H9 (cell line): ENCODE results near the gene TRIP6. TPM values are rescaled to one million over a fixed set of nuclear protein-coding genes. Genes with fewer than 3 reads are reported as not detected.

Experiments
- DNase-seq: peaks from one replicate; pipeline ENCODE4 v3.0.0-alpha.2; 2017
- H2AFZ ChIP-seq: one replicate; pipeline ENCODE4 v1.6.1; 2013; ENCODE audit warnings: mild to moderate bottlenecking, low read length, control low read depth, moderate library complexity
- H2AK5ac ChIP-seq: 2 replicates; pipeline ENCODE4 v1.6.1; 2013; ENCODE audit warnings: low read length, control low read depth, mixed read lengths; ENCODE audit not compliant: insufficient read length
- H2BK120ac ChIP-seq: one replicate; pipeline ENCODE4 v1.6.1; 2013; ENCODE audit warnings: low read depth, mild to moderate bottlenecking, low read length, control low read depth, inconsistent platforms; ENCODE audit not compliant: poor library complexity, severe bottlenecking
- H2BK12ac ChIP-seq: 2 replicates; pipeline ENCODE4 v1.6.1; 2013; ENCODE audit warnings: low read length, control low read depth, mixed read lengths, low read depth; ENCODE audit not compliant: insufficient read length
- H2BK15ac ChIP-seq: 2 replicates; pipeline ENCODE4 v1.6.1; 2013; ENCODE audit warnings: low read depth, low read length, control low read depth
- H2BK20ac ChIP-seq: one replicate; pipeline ENCODE4 v1.6.1; 2013; ENCODE audit warnings: low read depth, mild to moderate bottlenecking, low read length, control low read depth, inconsistent platforms; ENCODE audit not compliant: poor library complexity, severe bottlenecking
- H2BK5ac ChIP-seq: 2 replicates; pipeline ENCODE4 v1.6.1; 2013; ENCODE audit warnings: low read length, control low read depth, mixed read lengths; ENCODE audit not compliant: insufficient read length
- H3K14ac ChIP-seq: 2 replicates; pipeline ENCODE4 v1.6.1; 2013; ENCODE audit warnings: low read length, control low read depth; ENCODE audit not compliant: insufficient read depth
- H3K18ac ChIP-seq: 2 replicates; pipeline ENCODE4 v1.6.1; 2013; ENCODE audit warnings: low read depth, mild to moderate bottlenecking, mixed read lengths, low read length, control low read depth; ENCODE audit not compliant: insufficient read length
- H3K23ac ChIP-seq: 2 replicates; pipeline ENCODE4 v1.6.1; 2013; ENCODE audit warnings: low read length, control low read depth, mixed read lengths, low read depth; ENCODE audit not compliant: insufficient read length
- H3K23me2 ChIP-seq: 2 replicates; pipeline ENCODE4 v1.6.1; 2013; ENCODE audit warnings: low read depth, mild to moderate bottlenecking, mixed read lengths, low read length, control low read depth; ENCODE audit not compliant: insufficient read length, poor library complexity, severe bottlenecking
- H3K27ac ChIP-seq: 2 replicates; pipeline ENCODE4 v1.5.1; 2013; ENCODE audit warnings: low read length, control low read depth, mixed read lengths, low read depth; ENCODE audit not compliant: insufficient read length
- H3K27me3 ChIP-seq: 2 replicates; pipeline ENCODE4 v1.6.1; 2013; ENCODE audit warnings: low read length, control low read depth, inconsistent platforms; ENCODE audit not compliant: insufficient read depth
- H3K4ac ChIP-seq: 2 replicates; pipeline ENCODE4 v1.6.1; 2013; ENCODE audit warnings: low read depth, mild to moderate bottlenecking, control low read depth, inconsistent platforms, low read length, moderate library complexity
- H3K4me1 ChIP-seq: 2 replicates; pipeline ENCODE4 v1.6.1; 2013; ENCODE audit warnings: low read length, control low read depth, inconsistent platforms; ENCODE audit not compliant: insufficient read depth
- H3K4me2 ChIP-seq: 2 replicates; pipeline ENCODE4 v1.6.1; 2013; ENCODE audit warnings: low read length, control low read depth, mixed read lengths; ENCODE audit not compliant: insufficient read length, insufficient read depth
- H3K56ac ChIP-seq: 2 replicates; pipeline ENCODE4 v1.6.1; 2013; ENCODE audit warnings: low read depth, mild to moderate bottlenecking, mixed read lengths, low read length, control low read depth; ENCODE audit not compliant: insufficient read length
- H3K79me1 ChIP-seq: 2 replicates; pipeline ENCODE4 v1.6.1; 2013; ENCODE audit warnings: low read depth, mild to moderate bottlenecking, moderate library complexity, low read length, control low read depth, inconsistent platforms; ENCODE audit not compliant: insufficient read depth, poor library complexity, severe bottlenecking
- H3K79me2 ChIP-seq: 2 replicates; pipeline ENCODE4 v1.6.1; 2013; ENCODE audit warnings: low read length, control low read depth, inconsistent platforms; ENCODE audit not compliant: insufficient read depth
- H3K9ac ChIP-seq: 2 replicates; pipeline ENCODE4 v1.6.1; 2013; ENCODE audit warnings: low read length, control low read depth, mixed read lengths; ENCODE audit not compliant: insufficient read length; ENCODE audit errors: extremely low read depth
- H3K9me3 ChIP-seq: one replicate; pipeline ENCODE4 v1.6.1; 2013; ENCODE audit warnings: low read depth, low read length, inconsistent platforms; ENCODE audit not compliant: control insufficient read depth
- H3T11ph ChIP-seq: one replicate; pipeline ENCODE4 v1.6.1; 2013; ENCODE audit warnings: mild to moderate bottlenecking, low read length, control low read depth, inconsistent platforms
- H4K20me1 ChIP-seq: one replicate; pipeline ENCODE4 v1.6.1; 2013; ENCODE audit not compliant: control insufficient read depth, insufficient read length, insufficient read depth
- H4K5ac ChIP-seq: 2 replicates; pipeline ENCODE4 v1.6.1; 2013; ENCODE audit warnings: low read depth, mild to moderate bottlenecking, mixed read lengths, low read length, control low read depth; ENCODE audit not compliant: insufficient read length
- H4K8ac ChIP-seq: replicated peaks from 2 replicates; pipeline ENCODE4 v1.6.1; 2013; ENCODE audit warnings: low read length, control low read depth, mixed read lengths, low read depth; ENCODE audit not compliant: insufficient read length
- H4K91ac ChIP-seq: 2 replicates; pipeline ENCODE4 v1.6.1; 2013; ENCODE audit warnings: low read depth, mild to moderate bottlenecking, moderate library complexity, mixed read lengths, low read length, control low read depth; ENCODE audit not compliant: insufficient read length
- H3K27ac Mint-ChIP-seq, 3 experiments: 2 replicates in 2 of 3; 3 replicates in 1 of 3; pipeline ENCODE4 v1.8.0; 2020 to 2021; ENCODE audit warnings: mixed read lengths in 3 of 3, mild to moderate bottlenecking in 1 of 3, moderate library complexity in 1 of 3
- H3K27me3 Mint-ChIP-seq: 2 replicates; pipeline ENCODE4 v1.8.0; 2021; ENCODE audit warnings: low read depth, mild to moderate bottlenecking, moderate library complexity, mixed read lengths
- H3K36me3 Mint-ChIP-seq, 3 experiments: 2 replicates in 2 of 3; 3 replicates in 1 of 3; pipeline ENCODE4 v1.8.0; 2020 to 2021; ENCODE audit warnings: low read depth in 3 of 3, mixed read lengths in 3 of 3; ENCODE audit not compliant: insufficient read depth in 1 of 3
- H3K4me1 Mint-ChIP-seq, 2 experiments: 2 replicates each; pipeline ENCODE4 v1.8.0; 2020; ENCODE audit warnings: mixed read lengths in 2 of 2
- H3K4me3 Mint-ChIP-seq, 2 experiments: 2 replicates in 1 of 2; 3 replicates in 1 of 2; pipeline ENCODE4 v1.8.0; 2020 to 2021; ENCODE audit warnings: mild to moderate bottlenecking in 2 of 2, mixed read lengths in 2 of 2, moderate library complexity in 1 of 2
- H3K9me3 Mint-ChIP-seq, 2 experiments: 2 replicates in 1 of 2; 3 replicates in 1 of 2; pipeline ENCODE4 v1.8.0; 2020; ENCODE audit warnings: mild to moderate bottlenecking in 2 of 2, mixed read lengths in 2 of 2, moderate library complexity in 1 of 2
- WGBS: extraction: QIAGEN DNeasy Blood & Tissue Kit; methylation state at CpG from one replicate; pipeline ENCODE4 v1.1.7; 2013; ENCODE audit warnings: missing lambda C conversion rate, low lambda C conversion rate, mixed read lengths; ENCODE audit not compliant: insufficient read length; ENCODE audit errors: extremely low coverage; 5-methylcytosine and 5-hydroxymethylcytosine counted together
- total RNA-seq: library from RNA; stranded (reverse); gene quantifications from 2 replicates; pipeline ENCODE4 v1.2.1, GENCODE V29; 2021
- TF ChIP-seq, protein P1 (sequence below): fragments of 200-600 bp; sonication (generic); conservative IDR thresholded peaks from 3 replicates; pipeline ENCODE4 v1.8.0; 2021; ENCODE audit warnings: antibody characterized with exemption, mild to moderate bottlenecking

Gene TRIP6
- total RNA-seq, 1 experiment from 2014 or later, result 122 TPM

DNA sequence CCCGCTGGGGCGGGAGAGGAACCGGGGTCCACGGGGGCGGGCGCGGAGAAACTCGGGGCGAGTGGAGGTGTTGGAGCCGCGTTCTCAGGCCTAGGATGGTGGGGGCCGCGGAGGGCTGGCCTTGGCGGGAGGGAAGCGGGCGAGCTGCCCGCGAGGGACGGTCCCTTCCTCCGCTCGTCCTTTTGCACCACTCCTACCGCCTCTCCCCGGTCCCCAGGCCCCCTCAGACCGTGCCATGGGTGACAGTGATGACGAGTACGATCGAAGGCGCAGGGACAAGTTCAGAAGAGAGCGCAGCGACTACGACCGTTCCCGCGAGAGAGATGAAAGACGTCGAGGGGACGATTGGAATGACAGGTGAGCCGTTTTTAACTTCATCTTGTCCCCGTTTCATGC, 8.2 kb downstream of the TRIP6 start:
- no peaks in the 10 kb centered on the region; the same call in 1 of the 2 replicates for H3K4me1 ChIP-seq
- H3K56ac ChIP-seq, result no peak overlapping the region
- peak overlapping the region; percentile 99 to 100 (median 99); a peak in 5 of 7 replicates for H3K27ac Mint-ChIP-seq

More for the DNA sequence above, 8.2 kb downstream of the TRIP6 start:
- Histone ChIP-seq H2BK12ac (no peak overlapping the region), H4K91ac (no peak overlapping the region), H3K14ac (peak overlapping the region; percentile 89), H2BK120ac (no peak overlapping the region), H2AFZ (no peak overlapping the region), H3K79me1 (no peaks in the 10 kb centered on the region), H3K4me2 (peak overlapping the region; percentile 78), H3K9ac (peak overlapping the region; percentile 86), H3K9me3 (no peaks in the 10 kb centered on the region), H3K4ac (no peak overlapping the region; the same call in 1 of the 2 replicates), H3K27ac (no peak overlapping the region), H3K27me3 (no peaks in the 10 kb centered on the region), H2BK20ac (no peak overlapping the region), H2AK5ac (no peak overlapping the region), H2BK15ac (no peak overlapping the region), H3K23me2 (peaks cover 5% of the 10 kb centered on the region), H3T11ph (no peak overlapping the region), H3K79me2 (peaks cover 37% of the 10 kb centered on the region; the same call in 1 of the 2 replicates), H3K18ac (peak overlapping the region; percentile 73), H4K20me1 (no peaks in the 10 kb centered on the region), H4K5ac (no peak overlapping the region), H4K8ac (no peak overlapping the region), H2BK5ac (no peak overlapping the region), H3K23ac (no peak overlapping the region)
- Mint-ChIP-seq H3K4me1 (peaks cover 28% of the 10 kb centered on the region in 2 experiments), H3K4me3 (peak overlapping the region; percentile 99), H3K36me3 (peaks cover 59 to 93% (median 89%) of the 10 kb centered on the region in 3 experiments), H3K27me3 (no peaks in the 10 kb centered on the region), H3K9me3 (no peaks in the 10 kb centered on the region)
- no peak for DNase-seq
- WGBS, result no CpG with 5 or more reads among the region's 39 CpGs
- TF ChIP-seq, protein P1, sequence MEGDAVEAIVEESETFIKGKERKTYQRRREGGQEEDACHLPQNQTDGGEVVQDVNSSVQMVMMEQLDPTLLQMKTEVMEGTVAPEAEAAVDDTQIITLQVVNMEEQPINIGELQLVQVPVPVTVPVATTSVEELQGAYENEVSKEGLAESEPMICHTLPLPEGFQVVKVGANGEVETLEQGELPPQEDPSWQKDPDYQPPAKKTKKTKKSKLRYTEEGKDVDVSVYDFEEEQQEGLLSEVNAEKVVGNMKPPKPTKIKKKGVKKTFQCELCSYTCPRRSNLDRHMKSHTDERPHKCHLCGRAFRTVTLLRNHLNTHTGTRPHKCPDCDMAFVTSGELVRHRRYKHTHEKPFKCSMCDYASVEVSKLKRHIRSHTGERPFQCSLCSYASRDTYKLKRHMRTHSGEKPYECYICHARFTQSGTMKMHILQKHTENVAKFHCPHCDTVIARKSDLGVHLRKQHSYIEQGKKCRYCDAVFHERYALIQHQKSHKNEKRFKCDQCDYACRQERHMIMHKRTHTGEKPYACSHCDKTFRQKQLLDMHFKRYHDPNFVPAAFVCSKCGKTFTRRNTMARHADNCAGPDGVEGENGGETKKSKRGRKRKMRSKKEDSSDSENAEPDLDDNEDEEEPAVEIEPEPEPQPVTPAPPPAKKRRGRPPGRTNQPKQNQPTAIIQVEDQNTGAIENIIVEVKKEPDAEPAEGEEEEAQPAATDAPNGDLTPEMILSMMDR, result no peak
